ENCODE data around the gene TNFRSF4.
A peak's percentile ranks its signal among the peaks of the same experiment; 100 is the strongest.

TNFRSF4 gene

DNA sequence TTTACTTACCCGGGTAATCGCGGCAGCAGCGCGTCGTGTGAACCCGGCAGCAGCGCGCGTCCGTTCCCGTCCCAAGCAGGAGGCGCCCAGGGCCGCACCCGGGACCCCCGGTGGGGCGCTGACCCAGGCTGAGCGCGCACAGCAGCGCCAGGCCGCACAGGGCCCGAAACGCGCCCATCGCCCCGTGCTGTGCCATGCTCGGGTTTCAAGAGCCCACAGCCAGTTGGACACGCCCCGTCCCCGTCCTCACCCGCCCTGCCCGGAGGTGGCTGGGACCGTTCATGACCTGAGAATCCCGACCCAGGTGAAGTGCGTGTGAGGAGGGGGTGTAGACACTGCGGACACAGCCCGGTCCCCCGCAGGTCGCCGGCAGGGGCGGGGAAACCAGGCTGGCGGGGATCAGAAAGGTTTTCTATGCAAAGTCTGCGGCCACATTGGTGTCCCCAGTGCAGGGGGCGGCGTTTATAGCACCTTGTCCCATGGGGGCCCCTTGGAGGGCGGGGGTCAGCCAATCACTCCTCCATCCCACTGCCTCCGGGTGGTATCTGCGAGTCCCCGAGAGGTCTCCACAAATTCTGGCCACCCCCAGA is 7.5 kb downstream of the TNFRSF4 start, which contains the start of gene TNFRSF18:
Gene TNFRSF18 (minus strand): TSS at position 217 of the 590 bp plus-strand sequence. CDS start 21 bp downstream, at position 196.
- DNase-seq: peak; percentile 11
- H3K4me3 ChIP-seq (ENCODE audit: low read depth, low read length): no peak within 1 kb of the TSS
- TF ChIP-seq, protein P1, sequence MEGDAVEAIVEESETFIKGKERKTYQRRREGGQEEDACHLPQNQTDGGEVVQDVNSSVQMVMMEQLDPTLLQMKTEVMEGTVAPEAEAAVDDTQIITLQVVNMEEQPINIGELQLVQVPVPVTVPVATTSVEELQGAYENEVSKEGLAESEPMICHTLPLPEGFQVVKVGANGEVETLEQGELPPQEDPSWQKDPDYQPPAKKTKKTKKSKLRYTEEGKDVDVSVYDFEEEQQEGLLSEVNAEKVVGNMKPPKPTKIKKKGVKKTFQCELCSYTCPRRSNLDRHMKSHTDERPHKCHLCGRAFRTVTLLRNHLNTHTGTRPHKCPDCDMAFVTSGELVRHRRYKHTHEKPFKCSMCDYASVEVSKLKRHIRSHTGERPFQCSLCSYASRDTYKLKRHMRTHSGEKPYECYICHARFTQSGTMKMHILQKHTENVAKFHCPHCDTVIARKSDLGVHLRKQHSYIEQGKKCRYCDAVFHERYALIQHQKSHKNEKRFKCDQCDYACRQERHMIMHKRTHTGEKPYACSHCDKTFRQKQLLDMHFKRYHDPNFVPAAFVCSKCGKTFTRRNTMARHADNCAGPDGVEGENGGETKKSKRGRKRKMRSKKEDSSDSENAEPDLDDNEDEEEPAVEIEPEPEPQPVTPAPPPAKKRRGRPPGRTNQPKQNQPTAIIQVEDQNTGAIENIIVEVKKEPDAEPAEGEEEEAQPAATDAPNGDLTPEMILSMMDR (IDR thresholded peaks at IDR 0.05; ENCODE audit: low read depth, low read length): no peak
- no peaks in the 10 kb centered on the region for H3K4me1 ChIP-seq
- H3K27me3 ChIP-seq: peaks cover 20% of the 10 kb centered on the region
- H3K9me3 ChIP-seq: no peaks in the 10 kb centered on the region
- H3K36me3 ChIP-seq: no peaks in the 10 kb centered on the region

DNA sequence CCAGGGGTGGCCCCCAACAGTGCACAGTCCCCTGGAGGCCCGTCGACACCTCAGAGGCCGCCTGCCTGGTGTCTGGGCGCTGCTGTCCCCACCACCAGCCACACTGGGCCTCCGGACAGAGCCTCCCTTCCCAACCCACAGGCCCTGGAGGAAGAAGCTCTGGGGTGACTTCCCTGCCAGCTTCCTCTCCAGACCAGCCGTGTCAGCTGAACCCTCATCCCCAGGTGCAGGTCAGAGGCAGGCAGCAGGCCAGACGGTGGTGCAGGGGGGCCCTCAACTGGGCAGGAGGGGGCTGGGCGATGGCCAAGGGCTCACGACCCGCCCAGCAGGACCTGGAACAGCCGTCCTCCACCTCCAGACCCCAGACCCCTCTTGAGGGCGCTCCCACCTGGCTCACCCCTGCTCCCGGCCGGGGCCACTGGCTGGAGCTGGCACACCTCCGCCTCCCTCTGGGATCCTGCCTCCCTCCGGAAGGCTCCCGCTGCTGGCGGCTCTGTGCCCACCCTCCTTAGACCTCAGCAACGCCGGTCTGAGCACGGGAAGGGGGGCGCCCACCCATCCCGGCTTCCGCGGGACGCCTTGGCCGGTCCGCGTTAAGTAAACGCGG is 8.1 kb downstream of the TNFRSF4 start:
- Histone ChIP-seq H3K4me1 (no peaks in the 10 kb centered on the region), H3K27me3 (peaks cover 26% of the 10 kb centered on the region), H3K36me3 (no peaks in the 10 kb centered on the region), H3K4me3 (ENCODE audit: low read depth, low read length) (no peak overlapping the region), H3K9me3 (no peaks in the 10 kb centered on the region)
- TF ChIP-seq, protein P1 (IDR thresholded peaks at IDR 0.05; ENCODE audit: low read depth, low read length): no peak
- DNase-seq: peak; percentile 11

DNA sequence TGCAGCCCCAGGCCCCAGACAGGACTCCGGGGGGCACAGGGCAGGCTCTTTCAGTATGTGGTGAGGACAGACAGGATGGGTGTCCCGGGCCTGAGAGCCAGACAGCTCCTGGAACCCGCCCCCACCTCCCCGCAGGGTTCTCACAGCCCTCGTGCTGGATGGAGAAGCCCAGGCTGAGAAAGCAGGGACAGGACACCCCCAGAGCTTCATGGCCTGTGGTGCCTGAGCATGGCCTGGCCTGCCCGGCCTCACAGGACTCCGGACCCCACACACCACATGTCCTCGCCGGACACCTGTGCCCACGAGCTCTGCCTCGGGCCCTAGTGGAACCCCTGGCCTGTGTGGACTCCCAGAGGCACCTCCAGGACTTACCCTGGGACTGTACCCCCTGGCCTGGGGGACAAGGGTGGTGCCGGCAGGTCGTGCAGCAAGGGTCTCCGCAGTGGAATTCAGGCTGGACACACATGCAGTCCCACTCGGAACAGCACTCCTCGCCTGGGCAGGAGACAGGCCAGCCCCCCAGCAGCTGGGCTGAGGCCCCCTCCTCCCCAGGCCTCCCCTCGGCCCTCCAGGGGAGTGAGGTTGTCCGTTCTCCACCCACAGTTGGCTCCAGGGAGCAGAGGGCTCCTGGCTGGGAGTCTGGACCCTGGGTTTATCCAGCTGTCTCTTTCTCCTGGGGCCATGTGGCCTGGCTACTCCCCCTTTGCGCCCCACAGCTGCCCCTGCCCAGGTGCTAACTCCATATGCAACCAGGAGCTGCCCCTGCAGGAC is 8.8 kb downstream of the TNFRSF4 start:
- H3K27me3 ChIP-seq: peaks cover 33% of the 10 kb centered on the region
- H3K4me1 ChIP-seq: no peaks in the 10 kb centered on the region
- no peak overlapping the region for H3K4me3 ChIP-seq (ENCODE audit: low read depth, low read length)
- DNase-seq: peak; percentile 8
- H3K9me3 ChIP-seq: no peaks in the 10 kb centered on the region
- TF ChIP-seq, protein P1 (IDR thresholded peaks at IDR 0.05; ENCODE audit: low read depth, low read length): no peak
- H3K36me3 ChIP-seq: no peaks in the 10 kb centered on the region

DNA sequence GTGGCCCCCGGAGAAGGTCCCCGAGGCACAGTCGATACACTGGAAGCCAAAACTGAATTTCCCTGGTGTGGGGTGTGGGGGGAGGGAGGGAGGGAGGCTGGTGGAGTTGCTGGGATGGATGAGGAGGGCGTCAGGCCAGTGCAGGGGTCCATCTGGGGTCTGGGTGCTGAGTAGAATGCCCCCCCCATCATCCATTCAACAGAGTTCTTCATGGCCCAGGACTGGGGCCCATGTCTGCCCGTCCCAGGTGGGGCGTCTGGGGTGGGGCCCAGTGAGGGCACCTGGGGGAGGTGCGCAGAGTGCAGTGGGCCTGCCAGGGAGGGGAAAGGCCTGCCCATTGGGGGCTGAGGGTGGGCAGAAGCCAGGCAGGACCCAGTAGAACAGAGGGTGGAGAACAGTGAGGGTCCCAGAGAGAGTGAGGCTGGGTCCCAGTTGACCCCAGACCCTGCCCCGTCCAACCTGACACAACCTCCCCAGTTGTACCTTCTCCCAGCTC is 9.5 kb downstream of the TNFRSF4 start:
- TF ChIP-seq, protein P1 (IDR thresholded peaks at IDR 0.05; ENCODE audit: low read depth, low read length): no peak
- no peaks in the 10 kb centered on the region for H3K9me3 ChIP-seq
- H3K27me3 ChIP-seq: peaks cover 40% of the 10 kb centered on the region
- H3K4me1 ChIP-seq: no peaks in the 10 kb centered on the region
- H3K4me3 ChIP-seq (ENCODE audit: low read depth, low read length): no peak overlapping the region
- no peaks in the 10 kb centered on the region for H3K36me3 ChIP-seq
- no peak for DNase-seq

DNA sequence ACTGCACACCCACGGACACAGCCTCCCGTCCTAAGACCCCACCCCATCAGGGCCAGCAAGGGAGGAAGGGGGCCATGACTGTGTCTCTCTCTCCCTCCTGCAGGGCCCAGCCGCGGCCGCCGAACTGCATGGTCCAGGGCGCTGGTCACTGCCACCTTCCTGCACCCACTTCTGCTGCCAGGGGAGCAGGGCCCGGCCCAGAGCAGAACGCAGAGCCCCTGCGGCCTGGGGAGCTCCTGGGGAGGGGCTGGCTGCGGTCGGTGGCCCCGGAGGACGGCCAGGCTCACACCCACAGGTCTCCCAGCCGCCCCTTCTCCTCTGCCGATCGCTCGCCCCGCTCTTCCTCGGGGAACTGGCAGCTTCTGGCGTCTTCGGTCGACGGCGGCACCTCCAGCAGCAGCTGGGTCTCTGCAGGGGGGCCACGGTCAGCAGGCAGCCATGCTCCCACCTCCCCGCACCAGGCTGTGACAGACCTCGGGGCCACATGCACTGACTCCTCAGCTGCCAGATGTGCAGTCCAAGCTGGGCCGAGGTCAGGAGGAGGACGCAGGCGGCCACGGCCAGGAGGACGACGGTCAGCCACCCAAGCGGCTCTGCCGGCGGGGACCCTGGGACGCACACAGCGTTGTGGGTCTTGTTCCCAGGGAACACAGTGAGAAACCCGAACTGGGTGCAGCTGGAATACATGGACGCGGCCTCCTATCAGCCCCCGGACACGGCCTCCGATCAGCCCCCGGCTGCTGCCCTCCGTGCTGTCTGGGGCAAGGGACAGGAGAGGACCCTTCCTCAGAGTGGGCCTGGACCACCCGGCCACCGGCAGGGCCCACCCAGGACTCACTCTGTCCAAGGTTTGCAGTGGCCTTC is 10.2 kb downstream of the TNFRSF4 start:
- Histone ChIP-seq H3K4me1 (no peaks in the 10 kb centered on the region), H3K4me3 (ENCODE audit: low read depth, low read length) (no peak overlapping the region), H3K9me3 (no peaks in the 10 kb centered on the region), H3K36me3 (no peaks in the 10 kb centered on the region), H3K27me3 (peaks cover 41% of the 10 kb centered on the region)
- TF ChIP-seq, protein P1 (IDR thresholded peaks at IDR 0.05; ENCODE audit: low read depth, low read length): no peak
- peak; percentile 9 for DNase-seq
